HepG2 (cell line): ENCODE measurements around the gene SMTNL1. TPM values are rescaled to one million over a fixed set of nuclear protein-coding genes. Genes with fewer than 3 reads are reported as not detected.

Experiments used
- E2F2 ChIP-seq: sonication (generic); formaldehyde crosslinking; IDR thresholded peaks from 2 replicates; pipeline ENCODE4 v1.4.0; 2020; ENCODE audit warnings: missing genetic modification reagents, borderline replicate concordance
- EP300 ChIP-seq, 3 experiments: sonication (generic) in 1 of 3; formaldehyde crosslinking in 1 of 3; IDR thresholded peaks; 2 replicates each; pipeline versions ENCODE4 v1.5.1 to v1.6.1; 2011 to 2020; ENCODE audit warnings: low read depth in 2 of 3, low read length in 2 of 3, borderline replicate concordance in 1 of 3, improper control_type of control experiment in 1 of 3, mild to moderate bottlenecking in 1 of 3, missing genetic modification reagents in 1 of 3, moderate library complexity in 1 of 3
- GFI1 ChIP-seq: sonication (generic); formaldehyde crosslinking; IDR thresholded peaks from 2 replicates; pipeline ENCODE4 v1.5.0; 2020; ENCODE audit warnings: missing genetic modification reagents, mild to moderate bottlenecking, borderline replicate concordance
- JUND ChIP-seq: sonication (generic); formaldehyde crosslinking; IDR thresholded peaks from 2 replicates; pipeline ENCODE4 v1.8.0; 2022; ENCODE audit warnings: mild to moderate bottlenecking, missing genetic modification reagents
- MED13 ChIP-seq: sonication (generic); formaldehyde crosslinking; IDR thresholded peaks from 2 replicates; pipeline ENCODE4 v1.5.0; 2020; ENCODE audit warnings: missing genetic modification reagents
- MIER3 ChIP-seq: IDR thresholded peaks from 2 replicates; pipeline ENCODE4 v1.6.1; 2016; ENCODE audit warnings: missing compliant biosample characterization, borderline replicate concordance
- MLX ChIP-seq: IDR thresholded peaks from 2 replicates; pipeline ENCODE4 v1.6.1; 2016
- RARA ChIP-seq: IDR thresholded peaks from 2 replicates; pipeline ENCODE4 v1.6.1; 2016; ENCODE audit warnings: missing genetic modification reagents, missing compliant biosample characterization
- RFX1 ChIP-seq: fragments of 450-650 bp; IDR thresholded peaks from 2 replicates; pipeline ENCODE4 v1.6.1; 2017
- SKIL ChIP-seq: sonication (generic); formaldehyde crosslinking; IDR thresholded peaks from 2 replicates; pipeline ENCODE4 v1.8.0; 2022; ENCODE audit warnings: missing genetic modification reagents, mild to moderate bottlenecking, moderate library complexity, borderline replicate concordance
- SMARCE1 ChIP-seq: fragments of 450-650 bp; IDR thresholded peaks from 2 replicates; pipeline ENCODE4 v1.6.1; 2017; ENCODE audit warnings: borderline replicate concordance
- TFAP4 ChIP-seq: sonication (generic); IDR thresholded peaks from 2 replicates; pipeline ENCODE4 v1.6.1; 2016; ENCODE audit warnings: low read depth, borderline replicate concordance
- THAP7 ChIP-seq: sonication (generic); formaldehyde crosslinking; IDR thresholded peaks from 2 replicates; pipeline ENCODE4 v1.8.1; 2023; ENCODE audit warnings: mild to moderate bottlenecking, missing genetic modification reagents
- ZC3H13 ChIP-seq: sonication (generic); formaldehyde crosslinking; IDR thresholded peaks from 2 replicates; pipeline ENCODE4 v1.8.1; 2023; ENCODE audit warnings: mild to moderate bottlenecking, missing genetic modification reagents, moderate library complexity
- ZNF136 ChIP-seq: sonication (generic); formaldehyde crosslinking; IDR thresholded peaks from 2 replicates; pipeline ENCODE4 v1.8.1; 2022; ENCODE audit warnings: low read depth, mild to moderate bottlenecking, moderate library complexity, missing genetic modification reagents
- ZNF414 ChIP-seq: sonication (generic); formaldehyde crosslinking; IDR thresholded peaks from 2 replicates; pipeline ENCODE4 v1.5.0; 2020; ENCODE audit warnings: missing genetic modification reagents
- ZNF431 ChIP-seq: sonication (generic); formaldehyde crosslinking; IDR thresholded peaks from 2 replicates; pipeline ENCODE4 v1.9.0; 2022; ENCODE audit warnings: missing genetic modification reagents, low read depth, mild to moderate bottlenecking, borderline replicate concordance
- ZNF446 ChIP-seq: sonication (generic); formaldehyde crosslinking; IDR thresholded peaks from 2 replicates; pipeline ENCODE4 v1.5.0; 2020; ENCODE audit warnings: mild to moderate bottlenecking, missing genetic modification reagents
- ZNF614 ChIP-seq: IDR thresholded peaks from 2 replicates; pipeline ENCODE4 v1.6.1; 2018; ENCODE audit warnings: missing biosample characterization, missing genetic modification reagents, inconsistent platforms, borderline replicate concordance
- ZNF75D ChIP-seq: sonication (generic); formaldehyde crosslinking; IDR thresholded peaks from 2 replicates; pipeline ENCODE4 v1.8.1; 2023; ENCODE audit warnings: missing genetic modification reagents, mild to moderate bottlenecking, borderline replicate concordance
- ZSCAN21 ChIP-seq: sonication (generic); formaldehyde crosslinking; IDR thresholded peaks from 2 replicates; pipeline ENCODE4 v1.8.0; 2022; ENCODE audit warnings: mild to moderate bottlenecking, missing genetic modification reagents, moderate library complexity, borderline replicate concordance
- polyA plus RNA-seq, 8 experiments: library from polyadenylated mRNA; depleted of rRNA in 3 of 8; stranded (reverse) in 7 of 8; unstranded in 1 of 8; fragments of >200 nt; fragmentation: Illumina TruSeq in 4 of 8; extraction: Trizol in 4 of 8; gene quantifications; 2 replicates each; pipeline versions ENCODE4 v1.2.1 to v1.2.3, GENCODE V29; 2011 to 2016; ENCODE audit warnings: low read depth in 4 of 8, missing spikeins in 1 of 8, mixed read lengths in 1 of 8; ENCODE audit not compliant: insufficient read depth in 1 of 8
- total RNA-seq, 5 experiments: library from RNA; depleted of rRNA; stranded (reverse); fragments of >200 nt; fragmentation: Illumina TruSeq; extraction: Trizol; gene quantifications; 2 replicates each; pipeline ENCODE4 v1.2.3, GENCODE V29; 2016; ENCODE audit warnings: low read depth in 1 of 5

The SMTNL1 gene
- total and polyA plus RNA-seq, 2 of the 13 experiments (the other 11 are each of a cell fraction or from before 2014, with no cell fraction given), result 0.04 TPM; not detected in 1

GRCh38 chr11:57493507-57494503 is 43.6 kb upstream of the SMTNL1 start (continued):
- TF ChIP-seq GFI1 (CRISPR knock-in tag) (no peak), MIER3 (CRISPR knock-in tag) (no peak), EP300 (IDR thresholded peaks at IDR 0.05; ENCODE audit: low read depth in 2 of 2, low read length in 2 of 2) (peak in 1 of 2 experiments; percentile 72; a peak in 2 of 4 replicates), EP300 (CRISPR knock-in tag; IDR thresholded peaks at IDR 0.05; ENCODE audit: borderline replicate concordance) (peak; percentile 68; the same call in 1 of the 2 replicates), TFAP4 (no peak), E2F2 (CRISPR knock-in tag) (no peak), ZNF446 (CRISPR knock-in tag) (no peak), ZNF614 (0 out of 2 replicates have a peak, but pooled peaks have one; percentile 51), JUND (CRISPR knock-in tag) (no peak), ZNF75D (CRISPR knock-in tag) (no peak), ZSCAN21 (no peak), RFX1 (no peak), SMARCE1 (no peak), ZNF414 (CRISPR knock-in tag) (no peak), ZC3H13 (CRISPR knock-in tag) (no peak), ZNF136 (no peak), MLX (no peak), SKIL (CRISPR knock-in tag) (no peak), MED13 (no peak), THAP7 (CRISPR knock-in tag) (no peak), ZNF431 (CRISPR knock-in tag) (no peak), RARA (CRISPR knock-in tag) (0 out of 2 replicates have a peak, but pooled peaks have one; percentile 15)
